ENCODE results near the gene DGKA. TPM values are rescaled to one million over a fixed set of nuclear protein-coding genes. Genes with fewer than 3 reads are reported as not detected.

The DGKA gene
- total RNA-seq, 1 experiment from 2014 or later, result 25.9 TPM

- Histone ChIP-seq H3K79me2 (ENCODE audit: insufficient read depth, low read length) (0 out of 2 replicates have a peak, but pooled peaks cover 3% of the 10 kb centered on the region), H2BK12ac (ENCODE audit: insufficient read length, low read depth, low read length) (no peak overlapping the region), H3K4me2 (ENCODE audit: insufficient read depth, insufficient read length, low read length) (no peak overlapping the region), H2BK5ac (ENCODE audit: insufficient read length, low read length) (no peak overlapping the region), H3K27ac (ENCODE audit: insufficient read length, low read depth, low read length) (no peak overlapping the region), H3K56ac (ENCODE audit: insufficient read length, low read depth, low read length) (no peak overlapping the region), H2BK15ac (ENCODE audit: low read depth, low read length) (no peak overlapping the region), H3K14ac (ENCODE audit: insufficient read depth, low read length) (no peak overlapping the region), H2BK120ac (ENCODE audit: low read depth, low read length, poor library complexity, severe bottlenecking) (no peak overlapping the region), H2AFZ (ENCODE audit: low read length) (no peak overlapping the region), H2AK5ac (ENCODE audit: insufficient read length, low read length) (no peak overlapping the region), H3K23me2 (ENCODE audit: insufficient read length, low read depth, low read length, poor library complexity, severe bottlenecking) (no peaks in the 10 kb centered on the region), H3K4me1 (ENCODE audit: insufficient read depth, low read length) (no peaks in the 10 kb centered on the region), H4K20me1 (ENCODE audit: control insufficient read depth, insufficient read depth, insufficient read length) (no peaks in the 10 kb centered on the region), H3T11ph (ENCODE audit: low read length) (no peak overlapping the region), H3K18ac (ENCODE audit: insufficient read length, low read depth, low read length) (no peak overlapping the region), H3K9me3 (ENCODE audit: control insufficient read depth, low read depth, low read length) (no peaks in the 10 kb centered on the region), H4K8ac (replicated peaks; ENCODE audit: insufficient read length, low read depth, low read length) (no peak overlapping the region), H3K27me3 (ENCODE audit: insufficient read depth, low read length) (no peaks in the 10 kb centered on the region), H3K4ac (ENCODE audit: low read depth, low read length) (no peak overlapping the region), H4K91ac (ENCODE audit: insufficient read length, low read depth, low read length) (no peak overlapping the region), H3K9ac (ENCODE audit: extremely low read depth, insufficient read length, low read length) (no peak overlapping the region), H2BK20ac (ENCODE audit: low read depth, low read length, poor library complexity, severe bottlenecking) (no peak overlapping the region), H3K79me1 (ENCODE audit: insufficient read depth, low read depth, low read length, poor library complexity, severe bottlenecking) (no peaks in the 10 kb centered on the region), H4K5ac (ENCODE audit: insufficient read length, low read depth, low read length) (no peak overlapping the region), H3K23ac (ENCODE audit: insufficient read length, low read depth, low read length) (no peak overlapping the region)
- Mint-ChIP-seq H3K36me3 (ENCODE audit: insufficient read depth in 1 of 3, low read depth in 3 of 3) (peaks cover 16 to 64% (median 55%) of the 10 kb centered on the region in 3 experiments; a peak in 6 of 7 replicates), H3K4me1 (no peaks in the 10 kb centered on the region), H3K27me3 (ENCODE audit: low read depth) (no peaks in the 10 kb centered on the region), H3K27ac (no peak overlapping the region), H3K4me3 (no peak overlapping the region), H3K9me3 (no peaks in the 10 kb centered on the region; a peak in 1 of 5 replicates)
- no peak for TF ChIP-seq CTCF (conservative IDR thresholded peaks at IDR 0.05)
- DNase-seq, result no peak
- no CpG with 5 or more reads among the region's 3 CpGs for WGBS (ENCODE audit: extremely low coverage, insufficient read length, low lambda C conversion rate)
These were observed 51.5 kb downstream of the DGKA start for GRCh38 chr12:55982319-55982936.

Measured in H9 (cell line).